Testis (tissue), 2 donors: Measurements from ENCODE around the gene MMP24.

Source experiments
- POLR2A ChIP-seq: fragments of 450-650 bp; IDR thresholded peaks from one replicate; pipeline ENCODE4 v1.6.1; 2017; ENCODE audit warnings: antibody characterized with exemption, mild to moderate bottlenecking, moderate library complexity
- TF ChIP-seq, protein P1 (sequence below), 3 experiments: fragments of 450-650 bp in 2 of 3; fragments of 200-600 bp in 1 of 3; sonication (generic) in 1 of 3; IDR thresholded peaks; one replicate each; pipeline ENCODE4 v1.5.1; 2016 to 2019; ENCODE audit warnings: antibody characterized with exemption in 3 of 3, mild to moderate bottlenecking in 2 of 3, moderate library complexity in 1 of 3

DNA sequence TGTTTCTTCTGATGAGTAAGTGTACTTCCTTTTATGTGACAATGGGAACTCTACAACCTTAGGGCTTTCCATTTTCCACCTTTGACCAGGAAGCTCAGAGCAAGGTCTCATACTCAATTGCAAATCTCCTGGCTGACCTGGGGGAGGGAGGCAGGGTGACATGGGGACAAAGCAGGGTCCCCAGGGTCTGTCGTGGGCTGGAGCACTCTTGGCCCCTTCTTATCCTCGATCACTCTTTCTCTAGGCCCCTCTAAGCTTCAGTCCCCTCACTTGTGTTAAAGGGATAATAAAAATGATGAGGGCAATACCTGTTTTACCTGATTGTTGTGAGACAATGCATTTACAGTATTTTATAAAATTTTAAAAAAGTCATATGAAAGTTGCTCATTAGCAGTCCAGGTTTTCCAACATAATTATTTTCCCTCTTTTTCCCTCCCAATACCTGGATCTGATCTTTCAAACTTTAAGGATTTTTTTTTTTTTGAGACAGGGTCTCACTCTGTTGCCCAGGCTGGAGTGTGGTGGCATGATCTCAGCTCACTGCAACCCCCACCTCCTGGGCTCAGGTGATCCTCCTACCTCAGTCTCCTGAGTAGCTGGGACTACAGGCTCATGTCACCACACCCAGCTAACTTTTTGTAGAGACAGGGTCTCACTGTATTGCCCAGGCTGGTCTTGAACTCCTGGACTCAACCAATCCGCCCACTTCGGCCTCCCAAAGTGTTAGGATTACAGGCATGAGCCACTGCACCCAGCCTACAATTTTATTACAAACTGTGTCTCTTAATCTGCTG, 74.2 kb downstream of the MMP24 start:
- TF ChIP-seq, protein P1, sequence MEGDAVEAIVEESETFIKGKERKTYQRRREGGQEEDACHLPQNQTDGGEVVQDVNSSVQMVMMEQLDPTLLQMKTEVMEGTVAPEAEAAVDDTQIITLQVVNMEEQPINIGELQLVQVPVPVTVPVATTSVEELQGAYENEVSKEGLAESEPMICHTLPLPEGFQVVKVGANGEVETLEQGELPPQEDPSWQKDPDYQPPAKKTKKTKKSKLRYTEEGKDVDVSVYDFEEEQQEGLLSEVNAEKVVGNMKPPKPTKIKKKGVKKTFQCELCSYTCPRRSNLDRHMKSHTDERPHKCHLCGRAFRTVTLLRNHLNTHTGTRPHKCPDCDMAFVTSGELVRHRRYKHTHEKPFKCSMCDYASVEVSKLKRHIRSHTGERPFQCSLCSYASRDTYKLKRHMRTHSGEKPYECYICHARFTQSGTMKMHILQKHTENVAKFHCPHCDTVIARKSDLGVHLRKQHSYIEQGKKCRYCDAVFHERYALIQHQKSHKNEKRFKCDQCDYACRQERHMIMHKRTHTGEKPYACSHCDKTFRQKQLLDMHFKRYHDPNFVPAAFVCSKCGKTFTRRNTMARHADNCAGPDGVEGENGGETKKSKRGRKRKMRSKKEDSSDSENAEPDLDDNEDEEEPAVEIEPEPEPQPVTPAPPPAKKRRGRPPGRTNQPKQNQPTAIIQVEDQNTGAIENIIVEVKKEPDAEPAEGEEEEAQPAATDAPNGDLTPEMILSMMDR (IDR thresholded peaks at IDR 0.05), result no peak
- no peak for TF ChIP-seq POLR2A
